Activated T-cell treated with anti-CD3 and anti-CD28 coated beads, Interleukin-2, amount 50 U/mL, for 48 hours (primary cell): ENCODE data around the gene MPP7.
A peak's percentile ranks its signal among the peaks of the same experiment; 100 is the strongest.
"Not testable (repeated sequence)": the region's sequence is repeated elsewhere in the genome, so short reads cannot be mapped to it uniquely, and the experiment has no call there.

Source experiments
- DNase-seq, 2 experiments: peaks; one replicate each; pipeline ENCODE4 v3.0.0-alpha.2; 2020

MPP7 gene

DNA sequence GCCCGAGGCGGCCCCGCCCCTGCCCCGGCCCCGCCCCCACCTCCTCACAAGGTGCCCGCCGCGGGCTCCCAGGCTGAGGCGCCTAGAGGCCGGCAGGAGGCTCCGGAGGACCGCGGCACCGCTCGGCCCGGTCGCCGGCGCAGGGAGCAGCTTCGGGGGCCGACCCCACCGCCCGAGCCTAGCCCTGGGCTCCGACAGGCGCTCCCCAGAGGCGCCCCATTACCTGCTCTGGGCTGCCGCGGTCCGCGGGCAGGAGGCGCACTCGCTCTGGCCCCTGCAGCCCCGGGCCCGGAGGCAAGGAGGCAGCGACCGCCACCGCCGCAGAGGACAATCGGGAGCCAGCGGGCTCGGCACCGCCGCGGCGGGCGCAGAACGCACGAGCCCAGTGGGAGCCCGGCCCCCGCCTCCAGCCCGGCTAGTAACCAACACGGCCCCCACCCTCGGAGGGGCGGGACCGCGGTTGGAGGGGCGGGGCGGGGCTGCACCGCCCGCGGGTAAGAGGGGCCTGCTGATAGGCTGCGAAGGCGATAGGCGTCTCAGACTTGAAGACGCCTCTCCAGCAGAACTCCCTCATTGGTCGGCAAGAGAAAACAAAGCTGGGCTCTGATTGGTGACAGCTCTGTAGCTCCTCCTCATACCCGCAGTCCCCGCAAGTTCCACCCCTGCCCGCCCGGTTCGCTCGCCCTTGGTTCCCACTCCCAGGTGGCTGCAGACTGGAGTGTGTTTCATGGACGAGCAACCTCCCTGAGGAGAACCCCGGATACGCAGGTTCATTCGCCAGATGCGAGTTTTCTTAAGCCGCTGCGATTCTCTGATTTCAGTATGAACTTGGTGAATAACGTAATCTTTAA lies at the start of gene MPP7:
Gene MPP7 (minus strand): TSS at position 427 of the 851 bp plus-strand sequence. CDS start 64,460 bp downstream, outside the sequence.
- peak; percentile 96 to 97 for DNase-seq

DNA sequence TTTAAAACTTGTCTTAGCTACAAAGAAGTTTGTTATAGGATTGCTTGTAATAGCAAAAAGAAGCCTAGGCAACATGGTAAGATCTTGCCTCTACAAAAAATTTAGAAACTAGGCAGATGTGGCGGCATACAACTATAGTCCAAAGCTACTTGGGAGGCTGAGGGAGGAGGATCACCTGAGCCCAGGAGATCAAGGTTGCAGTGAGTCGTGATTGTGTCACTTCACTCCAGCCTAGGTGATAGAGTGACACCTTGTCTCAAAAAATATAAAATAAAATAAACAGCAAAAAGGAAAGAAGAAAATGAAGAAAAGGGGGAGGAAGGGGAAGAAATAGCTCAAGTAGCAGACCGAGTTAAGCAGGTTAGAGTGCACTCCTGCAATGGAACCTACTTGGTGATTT lies 47.0 kb upstream of the MPP7 start:
- no peak for DNase-seq

DNA sequence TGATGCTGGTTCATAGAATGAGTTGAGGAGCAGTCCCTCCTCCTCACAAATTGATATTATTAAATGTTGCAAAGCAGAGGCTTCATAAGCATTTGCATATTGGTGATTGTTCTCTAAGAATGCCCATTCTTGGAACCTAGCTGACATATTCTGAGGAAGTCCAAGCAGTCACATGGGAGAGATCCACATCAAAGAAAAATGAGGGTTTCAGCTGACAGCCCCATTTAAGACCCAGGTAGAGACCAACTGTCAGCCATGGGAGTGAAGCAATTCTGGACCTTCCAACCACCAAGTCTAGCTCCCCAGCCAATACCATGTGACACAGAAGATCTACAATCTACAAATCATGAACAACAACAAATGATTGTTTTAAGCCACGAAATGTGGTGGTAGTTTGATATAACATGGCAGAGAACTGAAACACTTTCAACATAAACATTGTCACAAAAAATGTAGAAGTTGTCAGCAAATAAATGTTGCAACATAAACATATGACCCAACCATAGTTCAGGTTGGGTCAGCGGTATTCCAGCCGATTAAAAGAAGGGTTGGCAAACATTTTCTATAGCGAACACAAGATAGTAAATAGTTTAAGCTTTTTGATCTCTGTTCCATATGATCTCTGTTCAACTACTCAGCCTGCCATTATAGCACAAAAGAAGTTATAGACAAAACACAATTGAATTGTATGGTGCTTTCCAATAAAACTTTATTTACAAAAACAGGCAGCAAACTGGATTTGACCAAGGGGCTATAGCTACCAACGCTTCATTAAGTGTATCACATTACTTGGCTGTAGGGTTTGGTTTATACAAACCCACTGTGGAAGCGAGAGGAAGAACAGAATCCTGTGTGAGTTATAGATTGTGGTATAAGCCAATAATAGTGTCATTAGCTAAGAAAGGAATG lies 41.4 kb upstream of the MPP7 start:
- no peak for DNase-seq

DNA sequence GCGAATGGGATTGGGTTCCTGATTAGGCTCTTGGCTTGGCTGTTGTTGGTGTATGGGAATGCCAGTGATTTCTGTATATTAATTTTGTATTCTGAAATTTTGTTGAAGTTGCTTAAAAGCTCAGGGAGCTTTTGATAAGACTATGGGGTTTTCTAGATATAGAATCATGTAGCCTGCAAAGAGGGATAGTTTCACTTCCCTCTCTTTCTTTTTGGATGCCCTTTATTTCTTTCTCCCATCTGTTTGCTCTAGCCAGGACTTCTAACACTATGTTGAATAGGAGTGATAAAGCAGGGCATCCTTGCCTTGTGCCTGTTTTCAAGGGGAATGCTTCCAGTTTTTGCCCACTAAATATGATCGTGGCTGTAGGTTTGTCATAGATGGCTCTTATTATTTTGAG lies 40.4 kb upstream of the MPP7 start:
- no peak for DNase-seq

DNA sequence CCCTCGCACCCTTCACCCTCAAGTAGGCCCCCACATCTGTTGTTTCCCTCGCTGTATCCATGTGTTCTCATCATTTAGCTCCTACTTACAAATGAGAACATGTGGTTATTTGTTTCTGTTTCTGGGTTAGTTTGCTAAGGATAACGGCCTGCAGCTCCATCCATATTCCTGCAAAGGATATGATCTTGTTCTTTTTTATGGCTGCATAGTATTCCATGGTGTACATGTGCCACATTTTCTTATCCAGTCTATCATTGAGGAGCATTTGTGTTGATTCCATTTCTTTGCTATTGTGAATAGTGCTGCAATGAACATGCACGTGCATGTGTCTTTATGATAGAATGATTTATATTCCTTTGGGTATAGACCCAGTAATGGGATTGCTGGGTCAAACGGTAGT lies 38.8 kb upstream of the MPP7 start:
- not testable (repeated sequence) for DNase-seq

DNA sequence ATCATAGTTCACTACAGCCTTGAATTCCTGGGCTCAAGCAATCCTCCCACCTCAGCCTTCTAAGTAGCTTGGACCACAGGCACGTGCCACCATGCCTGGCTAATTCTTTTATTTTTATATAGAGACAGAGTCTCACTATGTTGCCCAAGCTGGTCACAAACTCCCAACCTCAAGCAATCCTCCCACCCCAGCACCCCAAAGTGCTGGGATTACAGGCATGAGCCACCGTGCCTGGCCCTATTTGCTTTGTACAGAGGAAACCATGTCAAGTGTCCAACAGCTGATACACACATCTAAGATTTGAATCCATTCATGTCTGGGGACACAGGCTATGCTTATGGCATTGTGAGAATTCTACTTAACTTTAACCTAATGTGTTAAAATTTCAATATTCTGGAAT lies 29.9 kb upstream of the MPP7 start:
- DNase-seq, result peak in 1 of 2 experiments; percentile 38

DNA sequence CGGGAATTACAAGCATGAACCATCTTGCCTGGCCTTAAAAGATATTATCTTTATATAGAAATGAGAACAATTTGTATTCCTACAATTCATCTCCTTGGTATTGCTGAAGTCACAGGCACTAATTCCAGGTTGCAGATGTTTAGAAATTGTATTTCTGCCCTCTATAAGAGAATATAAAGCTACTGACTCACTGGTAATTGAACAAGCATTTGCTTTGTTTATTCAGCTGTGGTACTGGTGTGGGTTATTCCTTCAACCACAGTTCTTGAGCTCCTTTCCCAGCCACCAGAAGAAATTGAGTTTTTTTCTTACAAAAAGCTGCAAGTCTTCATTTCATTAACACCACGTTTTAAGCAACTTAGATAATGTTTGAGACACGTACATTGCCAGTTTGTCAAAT lies 29.0 kb upstream of the MPP7 start:
- DNase-seq, result no peak

DNA sequence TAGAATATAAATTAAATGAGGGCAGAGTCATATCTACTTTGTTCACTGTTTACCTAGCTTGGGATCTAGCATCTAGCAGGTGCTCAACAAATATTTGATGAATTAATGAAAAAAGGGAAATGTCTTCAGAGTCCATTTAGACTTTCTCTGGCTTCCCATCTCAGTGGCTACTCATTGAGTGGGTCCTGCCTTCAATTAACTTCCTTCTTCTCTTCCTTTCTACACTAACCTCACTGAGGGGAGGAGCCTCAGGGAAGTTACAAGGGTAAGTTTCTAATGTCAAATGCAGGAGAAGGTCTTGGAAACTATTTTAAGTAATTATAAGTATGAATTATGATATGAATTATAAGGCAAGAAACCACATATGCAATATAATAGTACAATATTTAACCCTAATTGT lies 28.2 kb upstream of the MPP7 start:
- no peak for DNase-seq

DNA sequence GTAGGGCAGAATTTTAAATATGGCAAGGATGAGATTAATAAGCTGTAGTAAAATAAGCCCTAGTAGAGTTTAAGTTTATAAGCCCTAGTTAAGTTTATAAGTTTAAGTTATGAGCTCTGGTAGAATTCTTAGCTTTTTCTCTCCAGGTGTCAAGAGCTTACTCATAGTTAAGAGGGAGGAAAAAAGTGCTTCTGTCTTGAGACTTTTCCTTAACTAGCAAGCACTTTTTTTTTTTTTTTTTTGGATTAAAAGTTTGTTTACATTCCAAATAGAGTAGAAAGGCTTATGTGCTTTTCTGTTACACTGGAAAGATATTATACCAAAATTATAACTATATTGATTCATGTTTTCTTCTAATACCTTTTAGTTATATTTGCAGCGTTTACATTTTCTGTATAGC lies 25.5 kb upstream of the MPP7 start:
- no peak for DNase-seq

DNA sequence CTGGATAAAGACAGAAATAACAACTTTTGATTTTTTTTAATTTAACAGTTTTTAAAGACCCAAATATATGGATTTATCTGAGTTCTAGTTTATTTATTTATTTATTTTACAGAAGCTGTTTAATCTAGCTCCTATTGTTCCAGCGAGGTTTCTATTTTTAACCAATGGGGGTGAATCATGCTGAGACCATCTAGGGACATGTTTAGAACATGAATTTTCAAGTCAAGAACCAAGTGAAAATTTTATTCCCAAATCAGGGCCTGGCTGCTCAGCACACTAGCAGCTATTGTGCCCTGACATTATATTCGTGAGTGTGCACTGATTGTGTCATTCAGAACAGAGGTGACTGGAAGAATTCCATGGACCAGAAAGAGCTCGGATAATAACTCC lies 24.6 kb upstream of the MPP7 start:
- DNase-seq, result no peak

DNA sequence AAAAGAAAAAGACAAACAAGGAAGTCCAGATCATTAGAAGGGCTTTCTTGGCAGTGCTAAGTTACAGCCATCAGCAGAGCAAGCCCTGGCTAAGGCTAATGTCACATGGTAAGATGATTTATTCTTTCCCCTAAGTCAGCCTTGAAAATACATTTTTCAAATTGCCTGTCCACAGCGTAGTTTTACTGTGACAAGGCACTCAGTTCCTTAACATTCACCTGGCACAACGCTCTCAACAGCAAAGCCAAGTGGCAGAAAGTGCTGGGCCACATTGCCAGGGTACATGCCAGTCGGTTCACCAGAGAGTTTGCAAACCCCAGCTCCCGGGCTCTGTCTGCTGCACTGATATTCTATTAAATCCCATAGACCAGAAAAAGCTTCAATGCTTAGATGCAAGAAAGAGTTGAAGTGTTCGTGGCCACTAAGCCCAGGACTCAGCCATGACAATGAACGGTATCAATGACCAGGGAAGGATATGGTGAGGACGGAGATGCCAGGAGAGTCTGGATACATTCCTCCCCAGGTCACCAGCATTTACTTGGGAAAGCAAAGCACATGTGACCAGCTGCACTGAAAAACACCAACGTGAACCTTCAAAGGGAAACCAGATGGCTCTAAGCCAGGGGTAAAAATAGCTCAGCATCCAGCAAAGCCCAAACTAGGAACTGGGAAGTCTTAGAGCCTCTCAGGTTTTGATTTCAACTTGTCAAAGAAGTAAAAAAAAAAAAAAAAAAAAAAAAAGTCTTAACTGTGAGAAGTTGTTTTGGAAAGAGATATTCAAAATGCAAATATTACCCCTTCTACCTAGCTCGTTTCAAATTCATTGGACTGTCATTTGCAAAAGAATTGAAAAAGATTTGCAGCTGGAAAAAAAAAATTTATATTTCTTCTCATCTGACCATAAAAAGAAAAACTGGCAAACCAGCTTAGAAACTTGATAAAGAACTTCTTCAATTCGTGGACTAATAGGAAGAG lies 23.9 kb upstream of the MPP7 start:
- DNase-seq, result no peak

DNA sequence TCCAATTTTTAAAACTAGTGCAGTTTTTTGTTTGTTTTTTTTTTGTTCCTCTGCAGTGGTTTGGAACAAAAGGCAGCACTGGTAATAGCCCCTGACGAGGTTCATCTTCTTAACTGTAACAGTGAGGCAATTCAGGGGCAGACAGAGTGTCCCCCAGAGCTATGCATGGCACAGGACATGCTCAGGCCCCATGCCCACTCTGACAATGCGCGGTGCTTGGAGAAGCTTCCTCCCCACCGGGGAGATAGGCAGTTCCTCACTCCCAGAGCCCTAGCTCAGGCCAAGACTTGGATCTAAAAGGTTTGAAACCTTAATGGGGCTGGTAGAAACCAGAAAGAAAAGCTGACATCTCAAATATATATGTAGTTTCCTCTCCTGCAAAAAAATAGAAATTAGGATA lies 17.9 kb upstream of the MPP7 start:
- DNase-seq, result no peak

DNA sequence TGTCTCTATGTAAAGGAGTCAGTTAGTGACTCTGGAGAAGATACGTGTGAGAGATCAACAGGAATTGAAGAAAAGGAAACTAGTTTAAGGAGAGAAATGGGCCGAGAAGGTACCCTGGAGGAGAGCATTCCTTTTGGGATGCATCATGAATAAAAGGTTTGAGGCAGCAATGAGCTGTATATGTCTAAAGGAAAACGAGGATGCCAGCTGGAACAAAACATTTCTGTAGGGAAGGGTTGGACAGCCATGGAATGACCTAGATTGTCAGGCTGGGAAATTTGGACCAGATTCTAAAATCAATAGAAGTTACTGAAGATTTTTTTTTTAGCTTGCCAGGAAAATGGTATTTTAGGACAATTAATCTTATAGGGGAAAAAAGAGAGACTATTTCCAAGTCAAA lies 17.2 kb upstream of the MPP7 start:
- no peak for DNase-seq

DNA sequence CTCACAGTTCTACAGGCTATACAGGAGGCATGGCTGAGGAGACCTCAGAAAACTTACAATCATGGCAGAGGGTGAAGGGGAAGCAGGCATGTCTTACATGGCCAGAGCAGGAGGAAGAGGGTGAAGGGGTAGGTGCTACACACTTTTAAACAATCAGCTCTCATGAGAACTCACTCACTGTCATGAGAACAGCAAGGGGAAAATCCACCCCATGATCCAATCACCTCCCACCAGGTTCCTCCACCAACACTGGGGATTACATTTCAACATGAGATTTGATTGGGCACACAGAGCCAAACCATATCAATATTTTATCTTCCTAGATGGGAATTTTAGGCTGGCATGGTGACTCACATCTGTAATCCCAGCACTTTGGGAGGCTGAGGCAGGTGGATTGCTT lies 16.2 kb upstream of the MPP7 start:
- DNase-seq, result not testable (repeated sequence)

DNA sequence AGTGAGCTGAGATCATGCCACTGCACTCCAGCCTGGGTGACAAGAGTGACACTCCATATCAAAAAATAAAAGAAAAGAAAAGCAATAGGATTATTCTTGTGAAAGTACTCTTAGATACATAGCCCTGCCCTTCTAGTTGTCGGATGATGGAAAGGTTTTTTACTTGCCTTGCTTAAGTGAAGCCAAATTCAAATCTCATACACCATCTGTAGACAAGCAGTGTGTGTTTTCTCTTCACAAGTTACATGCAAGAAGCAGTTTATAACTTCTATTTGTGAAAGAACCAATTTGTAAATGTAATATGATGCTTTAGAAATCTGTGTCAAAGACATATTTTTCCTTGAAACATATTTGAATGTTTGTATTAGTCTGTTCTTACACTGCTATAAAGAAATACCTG lies 15.8 kb upstream of the MPP7 start:
- no peak for DNase-seq

DNA sequence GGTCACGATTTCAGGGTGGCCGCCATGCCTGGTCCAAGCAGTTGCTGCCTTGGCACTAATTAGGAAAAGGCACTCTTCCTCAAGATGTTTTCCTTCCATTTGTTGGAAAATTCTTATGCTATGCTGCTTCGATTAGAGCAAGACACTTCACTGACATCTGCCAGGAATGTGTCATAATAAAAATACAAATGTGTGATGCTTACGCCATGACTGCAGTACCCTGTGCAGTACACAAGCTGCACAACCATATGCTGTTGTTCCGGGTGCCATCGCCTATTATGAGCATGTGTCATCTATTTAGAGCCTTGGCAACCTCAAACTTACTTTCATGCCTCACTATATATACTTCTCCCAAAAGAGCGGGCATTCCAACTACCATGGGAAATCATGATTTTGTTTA lies 14.9 kb upstream of the MPP7 start:
- no peak for DNase-seq

DNA sequence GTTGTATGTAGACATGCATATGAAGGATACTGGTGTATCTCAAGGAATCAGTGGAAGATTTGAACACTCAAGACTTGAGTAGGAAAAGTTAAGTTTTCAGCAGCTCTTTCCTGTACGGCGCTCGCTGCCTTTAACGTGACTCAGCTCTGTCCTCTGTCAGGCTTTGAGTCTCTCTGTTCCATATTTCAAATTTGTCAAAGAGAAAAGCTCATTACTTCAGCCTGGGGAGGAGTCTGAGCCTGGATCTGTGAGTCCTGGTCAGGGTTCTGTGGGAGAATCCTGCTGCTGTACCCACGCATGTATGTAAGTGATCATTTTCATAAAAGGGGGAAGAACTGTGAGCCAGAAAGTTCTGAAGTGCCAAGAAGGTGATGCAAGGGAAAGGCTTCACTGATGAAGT lies 13.8 kb upstream of the MPP7 start:
- DNase-seq, result no peak

DNA sequence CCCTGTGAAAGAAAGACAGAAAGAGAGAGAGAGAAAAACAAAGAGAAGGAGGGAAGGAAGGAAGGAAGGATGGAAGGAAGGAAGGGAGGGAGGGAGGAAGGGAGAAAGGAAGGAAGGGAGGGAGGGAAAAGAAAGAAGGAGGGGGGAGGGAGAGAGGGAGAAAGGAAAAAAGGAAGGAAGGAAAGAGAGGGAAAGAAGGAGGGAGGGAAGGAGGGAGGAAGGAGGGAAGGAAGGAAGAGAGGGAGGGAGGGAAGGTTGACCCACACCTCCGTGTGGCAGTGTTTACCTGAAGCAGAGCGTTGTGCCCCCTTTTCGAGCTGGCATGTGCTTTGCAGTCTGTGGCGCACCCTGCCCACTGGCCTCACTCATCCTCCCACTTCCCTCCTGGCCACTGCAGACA lies 12.3 kb upstream of the MPP7 start:
- DNase-seq, result no peak

DNA sequence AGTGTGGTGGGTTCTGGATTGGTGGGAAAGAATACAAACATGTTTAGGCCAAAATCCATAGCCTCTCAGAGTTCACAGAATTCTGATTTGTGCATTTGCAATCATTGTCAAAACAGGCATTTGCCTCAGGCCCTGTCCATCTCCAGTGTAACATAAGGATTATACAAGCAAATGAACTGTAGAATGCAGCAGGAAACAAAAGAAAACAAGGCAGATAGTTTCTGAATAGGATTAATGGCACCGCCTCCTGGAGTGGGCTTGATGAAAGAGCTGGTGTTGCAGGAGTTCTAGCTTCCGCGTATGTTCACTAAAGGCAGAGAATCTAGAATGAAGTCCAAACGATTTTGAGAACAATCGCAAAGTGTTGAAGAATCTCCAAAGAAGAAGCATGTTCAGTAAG lies 11.3 kb upstream of the MPP7 start:
- no peak for DNase-seq

DNA sequence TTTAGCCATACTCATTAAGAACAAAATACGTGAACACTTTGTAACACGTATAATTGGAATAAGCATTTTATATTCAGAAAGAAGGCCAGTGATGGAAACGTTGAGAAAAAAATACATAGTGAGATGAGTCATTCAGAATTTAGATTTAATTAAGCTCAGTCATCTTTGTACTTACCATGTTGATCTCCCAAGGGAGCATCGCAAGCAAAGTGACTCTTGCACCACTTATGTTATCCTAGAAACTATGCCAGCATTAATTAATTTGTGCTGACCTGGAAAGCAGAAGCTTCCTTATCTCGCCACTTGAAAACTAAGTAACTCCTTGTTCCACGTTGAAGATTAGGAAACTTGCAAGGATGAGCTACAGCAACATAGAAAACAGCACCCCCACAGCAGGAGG lies 9.7 kb upstream of the MPP7 start:
- DNase-seq, result no peak

DNA sequence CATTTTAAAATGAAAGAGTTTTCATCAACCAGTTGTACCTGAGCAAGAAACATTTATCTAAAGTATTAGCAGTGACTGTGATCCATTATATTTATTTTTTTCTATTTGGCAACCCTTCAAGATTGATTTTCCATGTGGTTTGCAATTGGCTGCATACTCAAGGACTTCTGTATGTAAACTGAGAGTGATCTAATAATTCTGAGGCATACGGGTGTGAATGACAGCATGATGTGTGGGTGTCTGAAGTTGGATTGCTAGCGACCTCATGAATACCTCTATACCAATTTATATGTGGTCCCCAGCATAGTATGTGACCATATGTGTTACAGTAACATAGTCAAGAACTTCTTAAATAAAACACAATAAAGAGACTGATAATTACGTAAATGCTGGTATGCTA lies 8.2 kb upstream of the MPP7 start:
- DNase-seq, result no peak

DNA sequence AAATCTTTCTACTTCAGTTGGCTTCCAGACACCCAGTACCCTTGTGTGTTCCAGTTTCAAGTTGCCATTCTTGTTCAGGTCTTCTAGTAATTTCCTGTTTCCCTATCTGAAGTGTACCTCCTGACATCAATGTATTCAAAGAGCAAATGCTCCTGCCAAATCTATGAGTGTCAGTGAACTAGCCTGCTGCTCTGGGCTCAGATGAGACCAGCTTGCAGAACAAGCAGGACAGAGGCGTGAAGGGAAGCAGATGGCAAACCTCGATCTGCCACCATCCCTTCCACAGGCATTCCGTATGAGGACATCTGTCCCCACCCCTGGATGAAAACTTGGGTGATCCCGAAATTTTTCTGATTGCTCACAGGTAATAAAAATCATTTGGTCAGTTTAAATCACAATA lies 4.4 kb upstream of the MPP7 start:
- no peak for DNase-seq

DNA sequence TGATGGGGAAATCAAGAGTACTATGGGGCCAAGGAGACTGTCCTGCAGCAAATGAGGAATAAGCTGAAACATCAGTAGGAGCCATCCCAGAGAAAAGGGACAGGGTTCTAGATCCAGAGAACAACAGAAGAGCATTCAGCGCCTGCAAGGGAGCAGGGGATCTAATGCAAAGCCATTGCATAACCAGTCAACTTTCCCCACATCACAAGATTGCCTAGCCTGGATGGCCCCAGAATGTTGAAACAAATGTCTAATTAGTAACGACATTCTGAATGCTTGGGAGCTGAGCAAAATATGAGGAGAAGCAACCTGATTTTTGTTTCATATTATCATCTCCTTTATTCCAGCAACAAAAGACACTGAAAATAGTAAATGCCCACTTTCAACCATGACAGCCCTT lies 2.7 kb upstream of the MPP7 start:
- DNase-seq, result no peak
